Measurements from ENCODE around the gene OGFOD2. TPM values are rescaled to one million over a fixed set of nuclear protein-coding genes. Genes with fewer than 3 reads are reported as not detected.

Gene OGFOD2
- total and polyA plus RNA-seq, 9 of the 15 experiments (the other 6 are each of a cell fraction or from before 2014, with no cell fraction given) = 1.4 to 111 (median 18.5) TPM

- TF ChIP-seq ZBTB40 (IDR thresholded peaks at IDR 0.05) (peak; percentile 96), ZBTB40 (CRISPR knock-in tag; IDR thresholded peaks at IDR 0.05) (no peak), EZH2 (IDR thresholded peaks at IDR 0.05; ENCODE audit: borderline replicate concordance, low read depth, low read length) (no peak), SMARCA5 (IDR thresholded peaks at IDR 0.05) (no peak), ZNF449 (CRISPR knock-in tag; IDR thresholded peaks at IDR 0.05) (0 out of 2 replicates have a peak, but pooled peaks have one; percentile 15), ZNF41 (CRISPR knock-in tag; conservative IDR thresholded peaks at IDR 0.05) (no peak), ZNF584 (CRISPR knock-in tag; IDR thresholded peaks at IDR 0.05; ENCODE audit: low read depth) (no peak), RBFOX2 (IDR thresholded peaks at IDR 0.05; ENCODE audit: low read depth, low read length) (peak; percentile 93), ARID2 (IDR thresholded peaks at IDR 0.05) (no peak), ZNF609 (CRISPR knock-in tag; IDR thresholded peaks at IDR 0.05; ENCODE audit: borderline replicate concordance) (no peak), HDAC6 (IDR thresholded peaks at IDR 0.05; ENCODE audit: low read depth, low read length) (no peak), KLF10 (CRISPR knock-in tag; IDR thresholded peaks at IDR 0.05) (no peak)
Observed at GRCh38 chr12:122980183-122981035, 5.4 kb downstream of the OGFOD2 start, which contains the start of gene ARL6IP4 (continued).

Measured in K562 (cell line).